DOHH2 (cell line): ENCODE data around the gene CRISPLD2.

ENCODE experiments used
- CTCF ChIP-seq: fragments of 200-600 bp; sonication (generic); IDR thresholded peaks from one replicate; pipeline ENCODE4 v1.5.1; 2014; ENCODE audit warnings: antibody characterized with exemption, mild to moderate bottlenecking, low read depth, low read length; ENCODE audit not compliant: poor library complexity, severe bottlenecking
- EZH2phosphoT487 ChIP-seq: fragments of 200-600 bp; sonication (generic); IDR thresholded peaks from 2 replicates; pipeline ENCODE4 v1.6.1; 2017; ENCODE audit warnings: borderline replicate concordance, mild to moderate bottlenecking, antibody characterized with exemption, low read length, moderate library complexity, mixed read lengths

GRCh38 chr16:84947996-84948850 is 128.4 kb downstream of the CRISPLD2 start:
- no peak for TF ChIP-seq CTCF
- TF ChIP-seq EZH2phosphoT487 = no peak
